GM04503 (cell line): Measurements from ENCODE around the gene EFNA2.

Source experiments
- DNase-seq: peaks from one replicate; pipeline ENCODE4 v3.0.0-alpha.2; 2012; ENCODE audit warnings: low read depth

Gene EFNA2

DNA sequence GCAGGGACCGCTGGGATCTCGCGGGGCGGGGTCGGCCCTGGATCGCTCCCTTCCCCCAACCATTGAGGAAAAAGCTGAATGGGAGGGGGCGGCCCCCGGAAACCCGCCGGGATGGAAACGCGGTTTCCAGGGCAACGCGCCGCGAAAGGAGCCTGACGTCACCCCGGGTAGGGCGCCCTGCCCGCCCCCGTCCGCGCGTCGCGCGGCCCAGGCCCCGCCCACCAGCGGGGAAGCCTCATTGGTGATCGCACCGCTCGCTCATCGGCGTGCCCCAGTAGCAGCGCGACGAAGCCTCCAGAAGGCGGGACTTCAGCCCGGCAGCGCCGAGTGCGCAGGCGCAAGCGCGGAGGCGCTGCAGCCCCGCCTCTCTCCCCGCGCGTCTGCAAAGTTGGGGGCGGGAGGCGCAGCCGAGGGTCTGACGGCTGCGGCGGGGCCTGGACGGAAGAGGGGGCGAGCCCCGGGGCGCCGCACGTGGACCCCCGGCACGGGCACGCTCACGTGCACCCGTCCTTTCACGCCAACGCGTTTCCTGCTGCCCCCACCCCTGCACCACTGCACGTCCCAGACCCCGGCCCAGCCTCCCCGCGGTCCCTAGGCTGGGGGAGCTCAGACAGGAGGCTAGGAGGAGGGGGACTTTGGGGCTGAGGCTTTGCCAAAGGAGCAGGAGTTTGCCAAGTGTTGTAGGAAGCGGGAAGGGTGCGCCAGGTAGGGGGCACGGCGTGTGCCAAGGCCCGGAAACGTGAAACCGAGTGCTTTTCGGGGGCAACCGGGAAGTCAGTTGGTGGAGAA, 24.7 kb upstream of the EFNA2 start:
- DNase-seq: peak; percentile 67

DNA sequence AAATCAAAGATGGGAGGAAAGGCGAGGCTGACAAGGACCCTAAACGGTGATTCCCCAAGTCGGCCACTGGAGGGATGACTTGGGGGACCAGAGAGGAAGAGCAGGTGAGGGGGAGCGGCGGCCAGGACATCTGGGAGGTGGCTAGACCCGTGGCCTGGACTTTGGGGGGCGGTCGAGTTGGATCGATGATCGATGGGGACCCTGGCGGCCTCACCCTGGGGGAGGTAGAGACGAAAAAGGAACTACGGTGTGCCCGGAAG, 24.2 kb upstream of the EFNA2 start:
- no peak for DNase-seq

DNA sequence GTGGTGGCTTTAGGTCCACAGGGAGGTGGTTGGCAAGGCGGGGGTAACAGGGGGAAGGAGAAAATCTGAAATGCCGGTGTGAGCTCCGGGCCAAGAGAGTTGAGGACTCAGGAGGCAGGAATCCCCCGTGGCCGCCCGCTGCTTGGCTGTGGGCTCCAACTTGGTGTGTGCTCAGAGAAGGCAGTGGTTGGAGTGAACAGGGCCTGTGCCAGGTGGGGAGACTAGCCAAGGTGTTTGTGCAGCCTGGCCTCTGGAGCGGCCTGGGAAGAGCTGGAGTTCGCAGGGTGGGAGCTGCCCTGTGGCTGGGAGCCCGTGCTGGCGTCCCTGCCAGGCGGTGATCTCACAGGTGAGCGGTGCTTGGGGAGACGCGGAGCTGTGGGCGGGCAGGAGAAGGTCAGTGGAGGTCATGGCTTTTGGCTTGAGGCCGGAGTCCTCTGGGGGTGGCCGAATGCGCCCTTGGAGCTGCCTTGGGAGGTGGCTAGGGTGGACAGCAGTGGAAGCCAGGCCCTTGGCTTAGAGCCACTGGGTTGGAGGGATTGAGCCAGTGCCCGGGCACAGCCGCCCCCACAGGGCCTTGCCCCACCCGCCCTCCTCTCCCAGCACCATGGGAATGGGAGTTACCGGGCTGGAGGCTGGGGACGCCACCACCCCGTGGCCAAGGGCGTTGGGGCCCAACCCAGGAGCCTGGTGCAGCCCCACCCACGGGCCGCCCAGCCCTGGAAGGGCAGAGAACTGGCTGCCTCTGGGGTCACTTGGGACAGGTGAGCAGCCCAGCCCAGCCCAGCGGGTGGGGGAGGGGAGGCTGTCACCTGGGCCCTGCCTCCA, 23.7 kb upstream of the EFNA2 start:
- DNase-seq: no peak

DNA sequence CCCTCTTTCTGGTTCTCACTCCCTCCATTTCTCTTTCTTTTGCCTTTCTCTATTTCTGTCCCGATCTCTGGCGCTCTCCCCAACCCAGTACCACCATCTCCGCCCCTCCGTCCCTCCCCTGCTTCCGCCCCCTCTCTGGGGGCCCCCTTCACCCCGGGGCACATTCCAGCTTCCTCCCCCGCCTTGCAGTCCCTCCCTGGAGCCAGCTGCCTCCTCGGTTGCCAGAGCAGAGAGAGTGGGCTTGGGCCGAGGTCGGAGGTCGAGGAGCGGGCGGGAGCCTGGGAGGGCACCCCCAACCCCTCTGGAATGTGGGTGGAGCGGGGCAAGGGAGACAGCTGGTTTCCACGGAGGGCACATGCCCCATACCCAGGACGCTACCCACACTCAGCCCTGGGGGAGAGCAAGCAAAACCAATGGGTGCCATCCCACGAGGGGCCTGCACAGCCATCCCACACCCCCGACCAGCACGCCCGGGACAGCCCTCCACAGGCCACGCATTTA, 23.0 kb upstream of the EFNA2 start:
- no peak for DNase-seq

DNA sequence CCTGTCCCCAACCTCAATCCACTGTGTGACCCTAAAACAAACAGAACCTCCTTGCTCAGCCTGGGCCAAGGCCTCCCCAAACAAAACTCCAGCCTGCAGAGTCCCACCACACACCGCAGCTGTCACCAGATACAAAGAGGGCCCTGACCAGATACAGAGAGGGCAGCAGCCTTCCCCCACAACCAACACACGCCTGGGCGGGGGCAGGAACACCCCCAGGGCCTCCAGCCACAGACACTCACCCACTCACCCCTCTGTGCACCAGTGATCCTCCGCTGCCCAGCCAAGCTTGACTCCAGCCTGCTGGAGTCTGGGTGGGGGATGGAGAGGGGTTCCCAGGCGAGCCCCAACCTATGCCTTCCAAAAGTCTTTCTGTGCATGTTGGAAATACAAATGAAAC, 22.5 kb upstream of the EFNA2 start:
- DNase-seq: no peak

DNA sequence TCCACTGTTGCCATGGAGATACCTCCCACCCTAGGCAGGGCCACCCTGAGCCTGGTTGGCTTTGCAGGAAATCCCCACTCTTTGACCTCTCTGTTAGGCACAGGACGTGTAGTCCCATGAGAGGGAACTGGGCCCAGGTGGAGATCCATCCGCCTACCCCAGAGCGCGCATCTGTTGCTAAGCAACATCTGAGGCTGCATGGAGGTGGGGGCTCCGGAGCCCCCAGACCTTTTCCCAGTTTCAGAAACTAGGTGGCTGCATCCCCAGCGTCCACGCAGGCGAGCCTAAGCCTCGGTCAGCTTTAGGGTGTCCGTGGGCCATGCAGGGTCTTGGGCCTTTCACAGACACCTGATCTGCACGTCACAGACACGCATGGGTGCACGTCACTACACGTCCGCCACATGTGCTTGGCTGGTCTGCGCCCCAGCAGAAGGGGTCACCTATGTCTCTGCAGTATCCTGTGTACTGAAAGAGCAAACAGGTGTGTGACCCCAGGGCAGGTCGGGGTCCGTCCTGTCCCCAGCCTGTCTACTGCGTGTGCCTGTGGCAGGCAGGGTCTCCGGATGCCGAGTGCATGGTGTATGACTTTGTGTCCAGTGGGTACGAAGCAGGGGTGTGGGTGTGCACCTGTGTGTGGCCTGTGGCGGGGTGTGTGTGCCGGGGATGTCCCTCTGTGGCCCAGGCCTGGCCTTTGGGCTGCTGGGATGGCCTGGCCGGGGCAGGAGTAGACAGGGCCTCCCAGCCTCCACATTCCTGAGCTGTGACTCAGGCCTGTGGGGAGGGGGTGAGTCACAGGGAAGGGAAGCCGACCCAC, 20.7 kb upstream of the EFNA2 start:
- DNase-seq: no peak

DNA sequence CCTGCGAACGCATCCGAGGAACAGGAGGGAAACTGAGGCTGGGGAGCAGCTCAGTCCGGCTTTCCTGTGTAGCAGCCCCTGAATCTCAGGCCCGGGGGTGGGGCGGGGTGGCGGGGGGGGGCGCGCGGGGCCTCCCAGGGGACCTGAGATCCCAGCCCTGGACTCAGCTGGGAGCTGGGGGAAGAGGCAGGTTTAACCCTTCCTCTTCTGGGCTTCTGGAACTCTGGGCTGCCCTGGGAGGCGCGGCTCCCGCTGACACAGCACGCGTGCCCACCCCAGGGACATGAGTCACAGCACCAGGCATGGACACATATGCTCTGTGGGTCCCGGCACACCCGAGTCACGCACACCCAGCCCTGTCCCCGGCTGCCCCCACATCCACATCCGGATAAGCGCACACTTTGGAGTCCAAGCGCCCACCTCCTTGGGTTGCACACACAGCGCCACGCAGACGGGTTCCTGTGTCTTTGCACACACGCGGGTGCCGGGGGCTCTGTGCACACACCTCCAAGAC, 20.0 kb upstream of the EFNA2 start:
- DNase-seq: peak; percentile 64

DNA sequence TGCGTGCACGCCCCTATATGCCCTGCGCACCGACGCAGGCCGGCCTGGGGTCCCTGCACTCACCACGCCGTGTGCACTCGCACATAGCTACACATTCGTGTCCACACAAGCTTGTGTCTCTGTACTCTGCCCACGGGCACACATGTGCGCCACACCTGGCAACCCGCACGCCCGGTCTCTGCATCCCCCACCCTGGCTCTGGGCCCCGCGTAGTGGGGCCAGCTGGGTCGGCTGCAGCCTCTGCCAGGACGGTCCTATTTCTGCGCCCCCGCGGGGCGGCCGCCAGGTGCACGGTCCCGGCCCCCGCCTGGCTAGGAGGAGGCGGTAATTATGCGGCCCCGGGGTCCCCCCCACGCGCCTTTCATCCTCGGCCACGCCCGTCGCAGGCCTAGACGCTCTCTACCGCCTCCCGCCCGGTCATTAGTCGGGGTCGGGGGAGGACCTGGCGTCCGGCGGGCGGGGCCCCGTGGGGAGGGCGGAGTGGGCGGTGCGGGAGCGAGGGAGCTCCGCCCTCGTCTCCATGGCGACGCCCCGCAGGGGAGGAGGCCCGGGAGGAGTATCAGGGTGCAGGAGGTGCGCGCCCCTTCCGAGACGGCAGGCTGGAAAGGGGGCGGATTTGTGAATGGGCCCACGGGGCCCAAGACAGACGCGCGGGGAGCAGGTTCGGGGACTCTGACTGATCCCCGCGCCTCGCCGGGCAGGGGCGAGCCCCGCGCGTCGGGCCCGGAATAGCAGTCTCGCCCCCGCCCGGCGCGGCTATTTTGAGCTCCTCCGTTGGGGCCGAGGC, 19.4 kb upstream of the EFNA2 start:
- no peak for DNase-seq

DNA sequence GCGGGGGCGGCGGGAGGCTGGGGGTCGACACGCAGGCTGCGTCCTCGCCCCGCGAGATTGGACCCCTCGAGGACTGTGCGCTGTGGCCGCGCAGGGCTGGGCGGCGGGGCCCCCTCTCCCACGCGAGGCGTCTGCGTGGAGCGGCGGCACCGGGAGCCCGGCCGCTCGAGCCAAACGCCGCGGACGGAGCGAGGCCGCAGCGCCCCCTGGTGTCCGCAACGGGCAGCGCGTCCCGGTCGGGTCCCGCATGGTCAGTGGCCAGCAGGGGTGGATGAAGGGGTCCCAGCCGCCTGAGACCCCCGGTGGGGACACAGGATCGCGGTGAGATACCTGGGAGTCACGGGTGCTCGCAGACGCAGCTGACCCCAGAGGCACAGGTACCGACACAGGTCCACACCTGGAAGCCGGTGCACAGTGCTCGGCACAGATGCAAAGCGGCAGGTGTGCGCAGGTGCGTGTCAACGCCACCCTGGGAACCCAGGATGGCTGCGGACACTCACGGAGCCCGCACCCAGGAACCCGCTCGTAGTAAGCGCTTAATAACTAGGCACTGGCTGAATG, 18.7 kb upstream of the EFNA2 start:
- DNase-seq: no peak

DNA sequence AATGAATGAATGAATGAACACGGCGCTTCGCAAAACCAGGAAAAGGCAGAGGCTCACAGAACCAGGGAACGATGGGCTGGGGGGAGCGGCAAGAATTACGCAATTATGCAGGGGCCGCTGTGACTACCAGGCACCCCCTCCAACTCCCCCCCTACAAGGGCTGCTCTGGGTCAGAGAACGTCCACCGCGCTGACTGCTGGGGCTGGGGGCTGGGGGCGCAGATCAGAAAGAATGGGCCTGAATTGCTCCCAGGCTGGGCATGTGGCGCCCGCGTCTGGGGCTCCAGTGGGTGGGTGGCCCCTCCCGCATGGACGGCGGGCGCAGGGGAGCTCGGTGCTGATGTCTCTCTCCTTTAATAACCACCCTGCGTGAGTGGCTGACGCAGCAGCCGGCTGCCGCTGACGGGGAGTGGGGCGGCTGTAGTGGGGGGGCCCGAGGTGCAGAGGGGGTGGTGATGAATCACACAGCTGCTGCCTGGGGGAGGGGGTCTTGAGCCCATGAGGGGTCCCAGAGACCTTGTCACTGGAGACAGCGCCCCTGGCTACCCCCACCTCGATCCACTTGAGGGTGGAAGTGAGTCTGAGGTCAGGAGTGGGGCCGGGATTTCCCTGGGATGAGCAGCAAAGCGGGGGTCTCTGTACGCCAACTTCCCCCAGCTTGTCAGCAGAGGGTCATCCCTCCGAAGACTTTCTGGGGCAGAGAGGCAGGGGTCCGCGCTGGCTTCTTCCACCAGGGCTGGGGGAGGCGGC, 18.0 kb upstream of the EFNA2 start:
- DNase-seq: no peak

DNA sequence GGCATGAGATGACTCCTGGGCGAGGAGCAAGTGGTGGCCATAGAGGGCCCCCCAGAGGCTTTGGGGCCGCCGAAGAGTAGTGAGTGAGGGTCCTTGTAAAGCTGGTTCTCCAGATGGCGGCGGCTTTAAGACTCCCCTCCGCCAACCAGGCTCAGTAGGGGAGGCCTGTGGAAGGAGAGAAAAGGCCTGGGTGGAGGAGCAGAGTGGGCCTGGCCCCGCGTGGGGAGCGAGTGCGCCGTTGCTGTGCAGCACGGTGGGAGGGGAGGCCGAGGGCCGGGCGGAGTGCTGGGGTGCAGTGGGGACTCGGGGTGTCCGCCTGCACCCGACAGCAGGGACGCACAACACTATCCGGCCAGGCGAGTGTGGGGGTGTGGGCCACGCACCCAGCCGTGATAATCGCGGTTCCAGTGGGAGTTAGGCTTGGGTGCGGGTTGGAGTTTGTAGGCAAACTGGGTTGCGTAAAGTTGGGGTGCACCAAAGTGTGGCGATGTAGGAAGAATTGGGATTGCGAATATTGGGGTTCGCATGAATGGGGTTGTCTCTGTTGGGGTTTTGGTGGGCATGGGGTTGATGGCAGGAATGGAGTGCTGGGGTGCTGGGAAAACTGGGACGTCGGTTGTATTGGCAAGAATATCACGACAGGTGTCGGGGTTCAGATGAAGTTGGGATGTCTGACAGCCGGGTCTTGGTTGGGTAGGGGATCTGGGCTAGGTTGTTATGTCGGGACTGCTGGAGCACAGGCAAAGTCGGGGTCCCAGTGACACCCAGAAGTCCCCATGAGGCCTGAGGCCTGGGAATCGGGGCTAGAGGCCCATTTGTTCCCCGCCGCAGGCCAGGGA, 17.2 kb upstream of the EFNA2 start:
- no peak for DNase-seq

DNA sequence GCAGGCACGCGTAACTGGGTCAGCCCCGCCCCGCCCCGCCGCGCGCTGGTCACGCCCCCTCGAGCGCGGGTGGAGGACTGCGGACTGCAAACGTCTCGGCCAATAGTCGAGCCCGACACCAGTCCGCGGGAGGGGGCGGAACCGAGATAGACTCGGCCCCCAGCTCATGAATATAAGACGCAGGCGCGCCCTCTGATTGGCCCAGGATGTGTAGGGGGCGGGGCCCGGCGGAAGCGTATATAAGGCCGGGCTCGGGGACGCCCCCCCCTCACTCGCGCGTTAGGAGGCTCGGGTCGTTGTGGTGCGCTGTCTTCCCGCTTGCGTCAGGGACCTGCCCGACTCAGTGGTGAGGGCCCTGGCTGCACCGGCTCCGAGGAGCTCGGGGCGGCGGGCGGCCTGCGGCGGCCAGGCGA, 16.6 kb upstream of the EFNA2 start, which contains the start of gene CIRBP:
CIRBP (plus strand) TSS at position 268 of the 413 bp plus-strand sequence. CDS start 1,602 bp downstream, outside the sequence.
- peak; percentile 82 for DNase-seq

DNA sequence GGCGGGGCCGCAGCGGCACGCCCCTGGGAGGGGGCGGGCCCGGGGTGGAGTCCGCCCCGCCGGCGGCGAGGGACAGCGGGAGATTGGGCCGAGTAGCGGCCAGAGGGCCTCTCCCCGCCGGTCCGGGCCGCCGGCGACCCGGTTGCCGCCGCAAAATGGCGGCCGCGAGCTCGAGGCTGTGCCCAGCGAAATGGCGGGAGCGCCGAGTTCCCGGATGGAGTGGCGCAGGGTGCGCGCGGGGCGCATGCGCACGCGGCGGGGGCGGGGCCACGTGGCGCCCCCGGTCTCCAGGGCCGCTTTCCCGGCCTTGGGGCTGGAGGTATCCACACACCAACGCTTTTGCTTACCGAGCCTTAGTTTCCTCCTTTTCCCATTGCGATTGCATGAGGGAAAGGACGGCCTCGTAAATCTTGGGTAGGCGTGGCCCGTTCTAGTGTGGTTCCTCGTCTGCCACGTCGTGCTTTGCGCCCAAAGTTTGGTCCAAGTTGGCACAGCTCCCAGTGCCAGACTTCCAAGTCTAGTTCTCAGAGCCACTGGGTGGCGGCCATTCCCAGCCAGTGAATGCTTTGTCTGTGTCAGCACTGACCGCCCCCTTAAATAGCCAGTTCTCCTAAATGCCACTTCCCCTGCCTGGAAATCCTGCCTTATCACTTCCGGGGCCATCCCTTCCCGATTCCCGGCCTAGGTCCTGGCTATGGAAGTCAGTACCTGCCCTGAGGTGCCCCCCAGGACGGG, 16.0 kb upstream of the EFNA2 start:
- no peak for DNase-seq

DNA sequence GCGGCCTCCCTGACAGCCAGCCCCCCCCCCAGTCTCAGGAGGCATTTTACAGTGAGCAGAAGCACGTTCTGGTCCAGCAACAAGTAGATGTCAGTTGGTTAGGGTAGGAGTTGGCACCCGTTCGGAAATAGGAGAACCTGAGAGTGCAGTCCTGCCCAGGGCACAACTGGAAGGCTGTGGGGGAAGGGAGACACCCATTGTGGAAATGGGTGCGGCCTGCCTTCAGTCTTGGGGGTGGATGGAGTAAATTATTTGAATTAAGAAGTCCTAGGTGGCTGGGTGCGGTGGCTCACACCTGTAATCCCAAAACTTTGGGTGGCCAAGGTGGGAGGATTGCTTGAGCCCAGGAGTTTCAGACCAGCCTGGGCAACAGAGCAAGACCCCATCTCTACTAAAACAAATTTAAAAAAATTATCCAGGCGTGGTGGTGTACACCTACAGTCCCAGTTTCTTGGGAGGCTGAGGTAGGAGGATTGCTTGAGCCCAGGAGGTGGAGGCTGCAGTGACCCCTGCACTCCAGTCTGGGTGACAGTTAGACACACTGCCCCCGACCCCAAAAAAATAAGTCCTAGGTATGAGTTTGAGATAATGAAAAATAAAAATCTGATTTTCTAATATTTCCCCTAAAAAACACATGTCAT, 15.3 kb upstream of the EFNA2 start:
- no peak for DNase-seq

DNA sequence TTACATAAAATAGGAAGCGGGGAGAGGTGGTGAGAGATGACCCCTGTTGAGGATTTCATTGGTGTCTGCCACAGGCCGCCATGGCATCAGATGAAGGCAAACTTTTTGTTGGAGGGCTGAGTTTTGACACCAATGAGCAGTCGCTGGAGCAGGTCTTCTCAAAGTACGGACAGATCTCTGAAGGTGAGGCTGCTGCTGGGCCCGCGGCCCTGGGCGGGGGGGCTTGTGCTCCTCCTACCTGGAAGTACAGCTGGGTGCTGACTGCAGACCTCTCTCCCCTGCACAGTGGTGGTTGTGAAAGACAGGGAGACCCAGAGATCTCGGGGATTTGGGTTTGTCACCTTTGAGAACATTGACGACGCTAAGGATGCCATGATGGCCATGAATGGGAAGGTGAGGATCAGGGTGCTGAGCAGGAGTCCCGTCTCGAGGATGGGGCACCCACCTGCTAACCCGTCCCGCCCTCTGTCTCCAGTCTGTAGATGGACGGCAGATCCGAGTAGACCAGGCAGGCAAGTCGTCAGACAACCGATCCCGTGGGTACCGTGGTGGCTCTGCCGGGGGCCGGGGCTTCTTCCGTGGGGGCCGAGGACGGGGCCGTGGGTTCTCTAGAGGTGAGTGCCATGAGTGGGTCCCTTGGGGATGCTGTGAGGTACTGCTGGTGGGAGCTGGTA, 14.7 kb upstream of the EFNA2 start:
- no peak for DNase-seq

DNA sequence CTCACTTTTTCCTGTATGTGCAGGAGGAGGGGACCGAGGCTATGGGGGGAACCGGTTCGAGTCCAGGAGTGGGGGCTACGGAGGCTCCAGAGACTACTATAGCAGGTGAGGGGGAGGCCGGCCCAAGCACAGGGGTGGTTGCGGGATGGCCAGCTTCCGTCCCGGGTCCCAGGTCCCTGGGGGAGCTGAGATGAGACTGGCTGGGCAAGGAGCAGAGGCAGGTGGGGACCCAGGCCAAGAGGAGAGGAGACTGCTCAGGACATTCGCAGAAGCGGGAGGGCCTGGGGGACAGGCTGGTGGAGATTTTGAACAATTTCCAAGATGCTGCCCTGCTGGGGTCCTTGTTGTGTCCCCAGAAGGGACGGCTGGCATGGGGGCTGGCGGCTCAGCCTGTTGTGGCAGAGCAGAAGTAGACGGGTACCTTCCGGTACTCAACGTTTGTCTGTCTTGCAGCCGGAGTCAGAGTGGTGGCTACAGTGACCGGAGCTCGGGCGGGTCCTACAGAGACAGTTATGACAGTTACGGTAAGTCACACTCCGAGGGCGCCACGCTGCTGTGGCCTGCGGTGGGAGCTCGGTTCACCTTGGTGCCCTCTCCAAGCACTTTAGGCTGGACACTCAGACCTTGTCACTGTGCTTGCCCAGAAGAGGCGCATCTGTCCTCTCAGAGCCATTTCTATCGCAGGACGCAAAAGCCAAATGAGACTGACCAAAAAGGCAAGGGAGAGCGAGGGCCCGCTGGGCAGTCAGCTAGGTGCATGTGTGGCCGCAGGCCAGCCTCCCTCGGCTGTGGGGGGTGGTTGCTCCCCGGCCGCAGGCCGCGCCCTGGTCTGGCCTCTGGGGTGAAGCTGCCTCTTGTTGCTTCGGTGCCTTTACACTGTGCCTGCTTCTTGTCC, 13.9 kb upstream of the EFNA2 start:
- DNase-seq: no peak
